HL-60/S4 (cell line): Measurements from ENCODE around the gene IQSEC3.

Experiments
- in situ Hi-C: fragments of 300-500 bp; cut with MboI; formaldehyde crosslinking; loops from 2 replicates; pipeline ENCODE4 v1.14.3; 2022; ENCODE audit warnings: low sequenced_read_pairs

The IQSEC3 gene

DNA sequence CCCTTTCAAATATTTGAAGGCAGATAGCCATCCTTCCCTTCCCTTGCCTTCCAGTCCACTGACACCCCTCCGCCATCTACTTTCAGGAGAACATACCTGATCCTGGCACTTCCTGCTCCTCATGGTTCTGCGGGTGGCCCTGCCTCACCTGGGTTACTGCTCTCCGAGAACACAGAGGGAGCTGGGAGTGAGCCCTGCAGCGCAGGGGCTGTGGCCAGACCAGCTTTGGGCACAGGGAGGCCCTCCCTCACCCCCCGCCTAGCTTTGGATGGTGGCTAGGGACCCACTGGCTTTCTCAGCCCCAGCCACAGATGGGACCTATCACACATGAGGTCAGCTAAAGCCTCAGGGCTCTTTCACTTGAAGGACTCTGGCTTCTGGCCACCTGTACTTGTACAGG, 12.4 kb downstream of the IQSEC3 start:
- in situ Hi-C loops = no loop called here

DNA sequence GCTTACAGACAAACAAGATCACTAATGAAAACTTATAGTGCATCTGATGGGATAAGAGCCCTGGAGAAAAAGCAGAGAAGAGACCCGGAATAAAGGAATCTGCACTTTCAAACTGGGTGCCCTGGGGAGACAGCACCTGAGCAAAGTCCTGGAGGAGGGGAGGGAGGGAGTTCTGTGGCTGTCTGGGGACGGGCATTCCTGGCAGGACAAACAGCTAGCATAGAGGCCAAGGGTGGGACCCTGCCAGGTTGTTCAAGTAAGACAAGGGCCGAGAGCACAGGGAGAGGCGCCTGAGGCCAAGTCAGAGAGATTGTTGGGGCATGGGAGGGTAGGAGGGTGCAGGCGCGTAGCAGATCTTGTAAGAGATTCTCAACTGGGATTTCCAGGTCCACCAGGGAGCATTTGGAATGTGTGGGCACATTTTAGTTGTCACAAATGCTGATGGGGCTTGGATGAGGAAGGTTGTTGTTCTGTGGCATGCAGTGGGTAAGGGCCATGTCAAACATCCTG, 14.2 kb downstream of the IQSEC3 start:
- in situ Hi-C loops = no loop called here

GRCh38 chr12:82740-83139, 16.2 kb downstream of the IQSEC3 start:
- in situ Hi-C loops = no loop called here

GRCh38 chr12:84056-84455, 17.5 kb downstream of the IQSEC3 start:
- in situ Hi-C loops = no loop called here

DNA sequence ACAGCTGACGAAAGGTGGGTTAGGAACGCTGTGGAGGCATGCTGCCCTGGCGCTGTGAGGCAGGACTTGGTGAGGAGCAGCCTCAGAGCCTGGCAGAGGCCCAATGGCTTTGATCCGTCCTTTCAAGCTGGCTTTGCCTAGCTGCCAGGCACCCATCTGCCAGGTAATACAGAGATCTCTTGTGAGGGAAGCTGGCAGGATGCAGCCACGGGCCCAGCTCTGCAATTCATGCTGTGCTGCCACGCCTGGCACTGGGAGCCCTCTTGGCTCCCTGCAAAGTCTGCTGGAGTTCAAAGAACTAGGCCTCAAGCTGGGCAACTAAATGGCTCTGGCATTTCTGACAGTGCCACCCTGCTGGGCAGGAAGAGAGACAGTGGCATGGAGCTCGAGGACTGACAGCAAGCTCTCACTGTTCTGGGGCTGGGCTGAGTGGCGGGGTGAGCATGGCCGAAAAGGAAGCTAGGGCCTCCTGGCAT, 18.7 kb downstream of the IQSEC3 start:
- in situ Hi-C loops = no loop called here

DNA sequence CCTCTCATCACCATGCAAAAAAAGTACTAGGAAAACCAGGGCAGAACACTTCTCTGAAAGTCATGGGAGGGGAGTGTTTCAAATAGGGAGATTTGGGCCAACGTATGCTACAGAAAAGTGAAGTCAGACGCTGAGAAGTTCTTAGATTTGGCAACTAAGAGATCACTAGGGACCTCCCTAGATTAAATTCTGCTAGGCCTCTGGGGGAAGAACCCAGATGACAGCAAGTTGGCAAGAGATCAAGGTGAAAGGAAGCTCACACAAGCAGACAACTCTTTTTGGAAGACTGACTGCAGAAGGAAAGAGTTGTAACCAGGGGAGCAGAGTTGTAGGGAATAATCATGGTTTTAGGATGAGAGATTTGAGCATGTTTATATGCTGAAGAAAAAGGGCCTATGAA, 20.7 kb downstream of the IQSEC3 start:
- in situ Hi-C loops = no loop called here

DNA sequence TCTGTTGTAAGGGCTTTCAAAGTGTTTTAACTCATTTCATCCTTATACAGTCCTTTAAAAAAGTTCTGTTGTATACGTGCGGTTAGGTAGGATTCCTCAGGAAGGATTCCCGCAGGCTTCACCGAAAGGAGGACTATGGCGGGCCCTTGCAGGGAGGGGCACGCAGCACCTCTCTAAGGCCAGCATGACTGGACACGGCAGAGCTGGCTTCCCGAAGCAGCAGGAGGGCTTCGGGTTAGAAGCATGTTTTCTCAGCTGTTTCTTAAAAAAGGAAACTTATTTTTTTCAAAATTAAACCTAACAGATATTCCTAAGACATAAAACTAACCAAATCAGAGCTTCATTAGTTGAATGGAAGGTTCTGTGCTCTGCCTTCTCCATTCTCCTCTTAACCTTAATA, 21.3 kb downstream of the IQSEC3 start:
- in situ Hi-C loops = no loop called here

- in situ Hi-C loops = no loop called here
These were observed 23.1 kb downstream of the IQSEC3 start for GRCh38 chr12:89653-90052.

GRCh38 chr12:91213-91612, 24.6 kb downstream of the IQSEC3 start:
- in situ Hi-C loops = no loop called here

DNA sequence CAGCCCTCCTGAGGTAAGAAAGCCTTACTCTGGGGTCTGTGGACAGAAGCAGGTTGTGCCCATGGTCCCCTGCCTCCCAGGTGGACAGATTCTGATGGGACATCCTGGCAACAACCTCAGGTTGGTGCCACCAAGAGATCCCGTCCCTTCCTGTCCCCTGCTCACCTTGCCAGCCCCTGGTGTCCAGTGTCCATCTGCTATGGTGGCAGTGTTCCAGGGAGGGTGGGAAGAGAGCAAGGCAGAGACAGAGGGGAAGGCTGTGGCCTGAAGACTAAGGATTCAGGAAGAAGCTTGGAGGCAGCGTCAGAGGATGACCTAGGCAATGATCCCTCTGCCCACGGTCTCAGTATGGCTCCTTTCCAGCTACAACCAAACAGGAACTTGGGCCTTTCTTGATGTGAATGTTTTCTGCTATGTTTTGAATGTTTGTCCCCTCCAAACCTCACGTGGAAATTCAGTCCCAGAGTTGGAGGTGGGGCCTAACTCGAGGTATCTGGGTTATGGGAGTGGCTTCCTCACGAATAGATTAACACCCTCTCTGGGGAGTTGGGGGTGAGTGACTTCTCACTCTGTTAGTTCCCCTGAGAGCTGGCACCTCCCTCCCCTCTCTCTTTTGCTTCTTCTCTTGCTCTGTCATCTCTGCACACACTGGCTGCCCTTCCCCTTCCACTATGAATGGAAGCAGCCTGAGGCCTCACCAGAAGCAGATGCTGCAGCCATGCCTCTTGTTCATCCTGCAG, 26.9 kb downstream of the IQSEC3 start:
- in situ Hi-C loops = no loop called here

- in situ Hi-C loops = no loop called here
These were observed 30.0 kb downstream of the IQSEC3 start for GRCh38 chr12:96543-96942.

DNA sequence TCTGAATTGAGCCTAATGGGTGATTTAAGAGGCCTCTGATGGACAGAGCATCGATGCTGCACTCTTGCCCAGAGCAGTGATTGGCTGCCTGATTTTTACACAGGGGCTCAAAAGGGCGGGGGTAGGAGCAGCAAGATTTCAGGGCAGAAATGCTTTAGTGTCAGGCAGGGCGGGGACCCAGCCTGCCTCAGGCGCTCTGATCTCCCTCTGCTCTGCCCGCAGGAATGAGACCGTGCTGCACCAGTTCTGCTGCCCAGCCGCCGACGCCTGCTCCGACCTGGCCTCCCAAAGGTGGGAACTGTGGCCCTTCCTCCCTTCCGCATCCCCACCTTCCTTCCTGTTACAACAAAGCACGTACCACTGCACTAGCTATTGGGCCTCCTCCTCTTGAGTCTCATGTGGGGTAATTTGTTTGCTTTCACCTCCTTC, 32.4 kb downstream of the IQSEC3 start:
- in situ Hi-C loops = no loop called here

DNA sequence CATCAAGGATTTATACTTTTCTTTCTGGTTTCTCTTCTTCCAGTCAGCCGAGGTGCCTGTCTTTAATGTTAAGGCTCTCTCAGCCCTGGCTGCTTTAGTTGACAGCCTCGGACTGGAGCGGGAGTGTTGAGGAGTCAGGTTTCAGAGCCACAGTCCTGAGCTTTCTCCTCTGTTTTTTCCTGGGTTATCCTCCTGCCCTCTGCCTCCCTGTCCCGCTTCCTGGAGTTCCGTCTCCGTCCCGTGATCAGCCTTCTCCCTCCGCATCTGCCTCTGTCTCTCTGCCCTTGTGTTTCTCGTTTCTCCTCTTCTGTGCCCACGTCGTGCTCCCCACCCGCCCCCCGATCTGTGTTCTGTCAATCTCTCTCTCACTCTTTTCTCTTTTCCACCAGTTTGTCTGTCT, 33.0 kb downstream of the IQSEC3 start:
- in situ Hi-C loops = no loop called here

GRCh38 chr12:101969-102878, 35.7 kb downstream of the IQSEC3 start:
- in situ Hi-C loops = no loop called here

- in situ Hi-C loops = no loop called here
These were observed 36.3 kb downstream of the IQSEC3 start for GRCh38 chr12:102879-103168.

DNA sequence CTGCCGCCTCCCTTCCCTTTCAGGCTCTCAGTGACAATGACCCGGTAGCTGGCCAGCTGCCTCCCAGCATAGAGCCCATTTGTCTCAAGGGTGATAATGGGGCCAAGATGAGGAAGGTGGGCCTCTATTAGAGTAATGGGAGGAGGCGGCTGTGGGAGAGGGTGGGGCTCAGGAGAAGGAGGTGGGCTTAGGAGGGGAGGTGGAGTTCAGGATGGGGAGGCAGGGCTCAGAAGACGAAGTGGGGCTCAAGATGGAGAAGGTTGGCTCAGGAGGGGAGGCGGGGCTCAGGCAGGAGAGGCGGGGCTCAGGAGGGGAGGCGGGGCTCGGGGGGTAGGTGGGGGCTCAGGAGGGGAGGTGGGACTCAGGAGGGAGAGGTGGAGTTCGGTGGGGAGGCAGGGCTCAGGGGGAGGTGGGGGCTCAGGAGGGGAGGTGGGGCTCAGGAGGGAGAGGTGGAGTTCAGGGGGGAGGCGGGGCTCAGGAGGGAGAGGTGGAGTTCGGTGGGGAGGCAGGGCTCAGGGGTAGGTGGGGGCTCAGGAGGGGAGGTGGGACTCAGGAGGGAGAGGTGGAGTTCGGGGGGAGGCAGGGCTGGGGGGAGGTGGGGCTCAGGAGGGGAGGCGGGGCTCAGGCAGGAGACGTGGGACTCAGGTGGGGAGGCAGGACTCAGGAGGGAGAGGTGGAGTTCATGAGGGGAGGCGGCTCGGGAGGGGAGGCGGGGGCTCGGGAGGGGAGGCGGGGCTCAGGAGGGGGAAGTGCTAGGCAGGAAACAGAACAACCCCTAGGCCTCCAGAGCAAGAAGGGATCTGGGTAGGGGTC, 36.8 kb downstream of the IQSEC3 start:
- in situ Hi-C loops = no loop called here

- in situ Hi-C loops = no loop called here
These were observed 38.0 kb downstream of the IQSEC3 start for GRCh38 chr12:104551-105081.

- in situ Hi-C loops = no loop called here
These were observed 39.1 kb downstream of the IQSEC3 start for GRCh38 chr12:105696-106095.

GRCh38 chr12:106118-106591, 39.6 kb downstream of the IQSEC3 start:
- in situ Hi-C loops = no loop called here

DNA sequence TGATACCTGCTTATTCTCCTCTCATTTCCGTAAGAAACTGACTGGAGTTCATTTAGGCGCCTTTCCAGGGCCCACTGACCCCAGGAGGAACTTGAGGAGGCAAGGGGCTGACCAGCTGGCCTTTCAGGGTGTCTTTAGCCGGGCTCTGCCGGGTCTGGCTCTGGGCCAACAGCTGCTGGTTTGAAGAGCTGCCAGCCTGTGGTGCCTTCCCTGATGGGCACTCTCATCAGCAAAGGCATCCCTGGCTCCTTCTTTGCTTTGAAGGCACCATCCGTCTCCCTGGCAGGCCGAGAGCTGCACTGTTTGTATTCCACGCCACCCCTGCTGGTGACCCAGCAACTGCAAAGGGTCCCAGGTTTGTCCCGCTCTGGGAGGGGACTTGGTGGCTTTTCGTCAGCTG, 42.0 kb downstream of the IQSEC3 start:
- in situ Hi-C loops = no loop called here

DNA sequence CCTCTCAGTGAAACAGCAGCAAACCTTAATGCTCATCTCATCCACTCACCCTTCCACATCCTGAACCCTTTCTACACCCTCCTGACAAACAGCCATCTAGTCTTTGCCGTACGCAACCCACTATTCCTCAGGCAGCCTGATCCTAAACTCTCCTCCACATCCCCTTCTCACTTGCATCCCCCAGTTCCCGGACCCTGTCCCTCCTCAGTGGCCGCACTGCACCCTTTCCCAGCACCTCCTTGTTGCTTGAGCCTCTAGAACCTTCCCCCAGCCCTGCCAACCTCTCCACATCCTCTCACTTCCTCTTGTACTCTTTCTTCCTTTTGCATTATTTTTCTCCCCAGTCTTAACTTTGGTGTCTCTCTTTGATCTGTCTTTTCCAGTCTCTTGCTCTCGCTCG, 42.9 kb downstream of the IQSEC3 start:
- in situ Hi-C loops = no loop called here
